SK-N-MC (cell line): ENCODE measurements around the gene FHAD1.

Source experiments
- EZH2 ChIP-seq: fragments of 200-600 bp; sonication (generic); IDR thresholded peaks from one replicate; pipeline ENCODE4 v1.6.1; 2017; ENCODE audit warnings: antibody characterized with exemption
- FOXP2 ChIP-seq: optimal IDR thresholded peaks from 2 replicates; pipeline ENCODE3; 2011; ENCODE audit warnings: mild to moderate bottlenecking, moderate library complexity; ENCODE audit not compliant: insufficient read depth; ENCODE audit errors: extremely low read length, control extremely low read depth
- POLR2AphosphoS5 ChIP-seq: IDR thresholded peaks from 2 replicates; pipeline ENCODE4 v1.6.1; 2012; ENCODE audit warnings: mild to moderate bottlenecking, low read depth, low read length, borderline replicate concordance

GRCh38 chr1:15407580-15407979 lies 160.6 kb downstream of the FHAD1 start:
- TF ChIP-seq POLR2AphosphoS5: no peak
- TF ChIP-seq EZH2: no peak
- TF ChIP-seq FOXP2: no peak
